ENCODE results near the gene SMIM33. TPM values are rescaled to one million over a fixed set of nuclear protein-coding genes. Genes with fewer than 3 reads are reported as not detected.
A peak's percentile ranks its signal among the peaks of the same experiment; 100 is the strongest.
"Not testable (repeated sequence)": the region's sequence is repeated elsewhere in the genome, so short reads cannot be mapped to it uniquely, and the experiment has no call there.

The SMIM33 gene
- total RNA-seq: 1 to 10 TPM; 1.5 TPM

DNA sequence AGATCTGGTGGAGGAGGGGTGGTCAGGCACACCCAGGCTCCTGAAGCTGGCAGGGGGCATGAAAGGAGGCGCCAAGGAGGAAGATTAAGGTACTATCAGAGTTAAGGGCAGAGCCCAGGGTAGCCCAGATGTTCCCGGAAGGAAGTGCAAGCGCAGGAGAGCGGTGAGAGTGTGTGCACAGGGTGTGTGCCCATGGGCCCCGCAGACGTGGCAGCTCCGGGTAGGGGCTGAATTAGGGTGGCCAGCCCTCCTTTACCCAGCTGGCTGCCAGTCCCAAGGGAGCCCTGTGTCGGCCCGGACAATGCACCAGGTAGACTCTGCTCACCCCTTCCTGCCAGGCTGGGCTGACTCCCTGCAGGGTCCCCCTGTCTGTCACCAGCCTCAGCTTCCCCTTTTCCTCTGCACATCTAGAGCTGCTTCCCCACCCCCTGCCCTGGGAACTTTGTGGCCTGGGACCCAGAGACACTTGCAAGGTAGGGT lies at the start of gene SMIM33:
SMIM33 (plus strand) TSS at position 184 of the 480 bp plus-strand sequence; CDS start at position 302, 118 bp downstream.
- Mint-ChIP-seq H3K9me3 (no peaks in the 10 kb centered on the region), H3K27ac (peak within 1 kb of the TSS; percentile 93), H3K27me3 (no peaks in the 10 kb centered on the region), H3K4me3 (peak within 1 kb of the TSS; percentile 81), H3K36me3 (peaks cover 12% of the 10 kb centered on the region), H3K4me1 (ENCODE audit: low read depth) (peaks cover 74% of the 10 kb centered on the region)
- POLR2A ChIA-PET: interaction anchor here (0.7 to 5.0 kb wide), 10 partner anchors 9 to 48 kb away, joined by 3 to 50 read pairs (median 6); partner anchors contain the start of genes ECSCR and STING1
- CTCF ChIA-PET: interaction anchor here (1.0 to 2.0 kb wide), 8 partner anchors 10 to 50 kb away, joined by 3 to 10 read pairs (median 5); partner anchors contain the start of genes DNAJC18 and STING1
- intact Hi-C loops (cut with micrococcal nuclease): loop anchor here (2.0 to 5.0 kb wide), 2 partner anchors 41 to 48 kb away; no protein-coding TSS in a partner anchor
- DNase-seq: peak; percentile 63

DNA sequence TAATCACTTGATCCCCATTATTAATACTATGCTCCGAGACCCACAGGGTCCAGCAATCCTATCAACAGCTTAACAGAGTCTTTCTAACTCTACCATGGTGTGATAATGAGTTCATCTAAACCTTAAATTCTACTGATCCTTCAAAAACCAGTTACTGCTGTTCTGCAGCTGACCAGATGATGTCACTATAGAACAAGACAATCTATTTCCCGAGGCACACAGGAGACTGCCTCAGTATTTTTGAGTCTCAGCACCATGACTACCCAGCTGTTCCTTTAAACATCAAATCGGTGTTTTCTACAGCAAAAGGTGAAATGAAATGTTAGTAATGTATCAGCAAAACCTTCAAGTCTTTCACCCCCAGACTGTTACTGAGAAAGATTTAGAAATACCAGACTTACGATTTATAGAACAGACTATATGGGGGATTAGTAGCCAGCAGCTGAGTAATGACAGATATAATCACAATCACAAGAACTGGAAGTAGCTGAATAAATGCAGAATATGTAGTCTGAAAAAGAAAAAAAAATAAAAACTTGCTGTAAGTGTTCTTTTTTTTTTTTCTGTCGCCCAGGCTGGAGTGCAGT lies 48.4 kb upstream of the SMIM33 start:
- CTCF ChIA-PET: interaction anchor here (0.6 to 13.6 kb wide), 36 partner anchors 8 to 440 kb away, joined by 3 to 443 read pairs (median 6); partner anchors contain the start of genes DNAJC18, SMIM33, SPATA24 and STING1
- Mint-ChIP-seq H3K27ac (peak overlapping the region; percentile 83), H3K4me3 (no peak overlapping the region), H3K9me3 (no peaks in the 10 kb centered on the region), H3K4me1 (ENCODE audit: low read depth) (peaks cover 10% of the 10 kb centered on the region), H3K27me3 (no peaks in the 10 kb centered on the region), H3K36me3 (peaks cover 61% of the 10 kb centered on the region)
- DNase-seq: peak; percentile 50
- intact Hi-C loops (cut with micrococcal nuclease): loop anchor here (1.0 to 5.0 kb wide), 6 partner anchors 25 to 345 kb away; partner anchors contain the start of genes SMIM33 and STING1
- POLR2A ChIA-PET: interaction anchor here (0.6 to 2.1 kb wide), 11 partner anchors 15 to 351 kb away, joined by 3 to 27 read pairs (median 5); partner anchors contain the start of genes DNAJC18, SMIM33 and STING1

DNA sequence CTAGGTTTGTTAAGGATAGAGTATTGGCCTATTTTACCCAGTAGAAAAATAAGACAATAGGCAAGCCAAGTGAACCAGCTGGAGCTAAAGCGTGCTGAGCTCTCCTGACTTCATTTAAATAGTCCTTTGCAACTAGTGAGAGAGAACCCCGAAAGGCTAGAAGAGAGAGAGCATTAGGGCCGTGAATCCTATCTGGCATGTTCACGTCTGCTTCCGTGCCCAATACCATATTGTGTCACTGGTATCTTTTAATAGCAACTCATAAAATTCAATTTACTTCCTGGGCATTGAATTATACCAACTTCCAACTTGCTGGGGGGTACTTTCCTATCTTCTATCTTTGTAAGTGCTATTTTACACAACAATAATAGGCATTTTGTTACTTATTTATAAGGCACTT lies 45.3 kb upstream of the SMIM33 start:
- H3K9me3 Mint-ChIP-seq: no peaks in the 10 kb centered on the region
- H3K4me1 Mint-ChIP-seq (ENCODE audit: low read depth): peaks cover 13% of the 10 kb centered on the region
- H3K27ac Mint-ChIP-seq: no peak overlapping the region
- H3K27me3 Mint-ChIP-seq: no peaks in the 10 kb centered on the region
- ChIA-PET CTCF (interaction anchor here (0.6 to 13.6 kb wide), 5 partner anchors 9 to 90 kb away, joined by 3 to 443 read pairs (median 3); partner anchors contain the start of gene DNAJC18), POLR2A (no interaction called here)
- H3K4me3 Mint-ChIP-seq: no peak overlapping the region
- no peak for DNase-seq
- intact Hi-C loops (cut with micrococcal nuclease): no loop called here
- H3K36me3 Mint-ChIP-seq: peaks cover 51% of the 10 kb centered on the region

- CTCF ChIA-PET: interaction anchor here (0.7 to 13.6 kb wide), 4 partner anchors 13 to 207 kb away, joined by 3 to 443 read pairs (median 3); partner anchors contain the start of gene DNAJC18
- H3K4me1 Mint-ChIP-seq (ENCODE audit: low read depth): peaks cover 16% of the 10 kb centered on the region
- peaks cover 46% of the 10 kb centered on the region for H3K36me3 Mint-ChIP-seq
- intact Hi-C loops (cut with micrococcal nuclease): no loop called here
- POLR2A ChIA-PET: no interaction called here
- H3K4me3 Mint-ChIP-seq: no peak overlapping the region
- no peaks in the 10 kb centered on the region for H3K9me3 Mint-ChIP-seq
- H3K27ac Mint-ChIP-seq: no peak overlapping the region
- H3K27me3 Mint-ChIP-seq: no peaks in the 10 kb centered on the region
- no peak for DNase-seq
Measured at GRCh38 chr5:139426203-139426885, 44.5 kb upstream of the SMIM33 start.

DNA sequence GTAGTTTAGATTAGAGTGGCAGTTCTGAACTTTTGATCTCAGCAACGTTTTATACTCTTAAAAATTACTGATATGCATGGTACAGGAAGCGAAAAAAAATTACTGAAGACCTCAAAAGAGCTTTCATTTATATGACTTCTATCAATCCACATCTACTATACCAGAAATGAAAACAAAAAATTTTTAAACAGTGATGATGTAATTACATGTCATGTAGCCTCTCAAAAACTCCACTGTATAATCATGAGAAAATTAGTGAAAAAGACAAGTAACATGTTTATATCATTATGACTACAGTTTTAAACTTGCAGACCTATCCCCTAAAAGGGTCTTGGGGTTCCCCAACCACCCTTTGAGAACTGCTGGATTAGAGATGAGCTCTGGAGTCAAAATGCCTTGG lies 40.8 kb upstream of the SMIM33 start:
- ChIA-PET POLR2A (interaction anchor here (0.6 to 2.4 kb wide), 5 partner anchors 9 to 51 kb away, joined by 3 to 9 read pairs (median 4); partner anchors contain the start of genes DNAJC18 and SMIM33), CTCF (interaction anchor here (0.6 to 3.7 kb wide), 7 partner anchors 9 to 840 kb away, joined by 3 to 21 read pairs (median 3); partner anchors contain the start of gene DNAJC18)
- intact Hi-C loops (cut with micrococcal nuclease): no loop called here
- H3K36me3 Mint-ChIP-seq: peaks cover 30% of the 10 kb centered on the region
- no peak overlapping the region for H3K4me3 Mint-ChIP-seq
- peaks cover 11% of the 10 kb centered on the region for H3K4me1 Mint-ChIP-seq (ENCODE audit: low read depth)
- H3K27me3 Mint-ChIP-seq: no peaks in the 10 kb centered on the region
- peak overlapping the region; percentile 69 for H3K27ac Mint-ChIP-seq
- DNase-seq: no peak
- H3K9me3 Mint-ChIP-seq: no peaks in the 10 kb centered on the region

DNA sequence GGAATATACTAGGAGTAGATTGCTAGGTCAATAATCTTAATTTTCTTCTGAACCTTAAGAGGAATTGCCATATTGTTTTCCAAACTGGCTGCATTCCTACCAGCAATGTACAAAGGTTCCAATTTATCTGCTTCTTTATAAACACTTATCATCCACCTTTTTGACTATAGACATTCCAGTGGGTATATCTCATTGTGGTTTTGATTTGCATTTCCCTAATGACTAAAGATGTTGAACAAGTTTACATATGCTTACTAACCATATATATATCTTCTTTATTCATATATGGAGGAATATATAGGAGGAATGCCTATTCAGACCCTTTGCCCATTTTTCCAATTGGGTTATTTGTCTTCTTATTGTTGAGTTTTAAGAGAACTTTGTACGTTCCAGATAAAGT lies 39.1 kb upstream of the SMIM33 start:
- peaks cover 22% of the 10 kb centered on the region for H3K36me3 Mint-ChIP-seq
- DNase-seq: no peak
- peak overlapping the region; percentile 15 for H3K27ac Mint-ChIP-seq
- ChIA-PET POLR2A (interaction anchor here (1.6 kb wide), 1 partner anchor 28 kb away, joined by 3 read pairs; no protein-coding TSS in a partner anchor), CTCF (interaction anchor here (2.5 to 3.5 kb wide), 2 partner anchors 9 to 81 kb away, joined by 11 to 13 read pairs; no protein-coding TSS in a partner anchor)
- H3K27me3 Mint-ChIP-seq: no peaks in the 10 kb centered on the region
- H3K4me1 Mint-ChIP-seq (ENCODE audit: low read depth): peaks cover 11% of the 10 kb centered on the region
- intact Hi-C loops (cut with micrococcal nuclease): no loop called here
- no peaks in the 10 kb centered on the region for H3K9me3 Mint-ChIP-seq
- no peak overlapping the region for H3K4me3 Mint-ChIP-seq

DNA sequence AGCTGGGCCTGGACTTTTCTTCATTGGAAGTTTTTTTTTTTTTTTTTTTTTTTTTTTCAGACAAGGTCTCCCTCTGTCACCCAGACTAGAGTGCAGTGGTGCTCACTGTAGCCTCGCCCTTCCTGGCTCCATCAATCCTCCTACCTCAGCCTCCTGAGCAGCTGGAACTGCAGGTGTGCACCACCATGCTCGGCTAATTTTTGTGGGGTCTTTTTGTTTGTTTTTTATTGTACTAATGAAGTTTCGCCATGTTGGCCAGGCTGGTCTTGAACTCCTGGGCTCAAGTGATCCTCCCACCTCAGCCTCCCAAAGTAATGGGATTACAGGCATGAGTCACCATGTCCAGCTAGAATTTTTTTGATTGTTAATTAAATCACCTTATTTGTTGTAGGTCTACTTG lies 35.1 kb upstream of the SMIM33 start:
- POLR2A ChIA-PET: interaction anchor here (0.9 to 5.1 kb wide), 6 partner anchors 12 to 78 kb away, joined by 3 to 79 read pairs (median 30); partner anchors contain the start of genes SMIM33 and STING1
- CTCF ChIA-PET: interaction anchor here (2.1 to 5.8 kb wide), 5 partner anchors 12 to 77 kb away, joined by 10 to 51 read pairs (median 29); partner anchors contain the start of genes SMIM33 and STING1
- intact Hi-C loops (cut with micrococcal nuclease): loop anchor here (5.0 kb wide), 1 partner anchor 77 kb away; no protein-coding TSS in a partner anchor

DNA sequence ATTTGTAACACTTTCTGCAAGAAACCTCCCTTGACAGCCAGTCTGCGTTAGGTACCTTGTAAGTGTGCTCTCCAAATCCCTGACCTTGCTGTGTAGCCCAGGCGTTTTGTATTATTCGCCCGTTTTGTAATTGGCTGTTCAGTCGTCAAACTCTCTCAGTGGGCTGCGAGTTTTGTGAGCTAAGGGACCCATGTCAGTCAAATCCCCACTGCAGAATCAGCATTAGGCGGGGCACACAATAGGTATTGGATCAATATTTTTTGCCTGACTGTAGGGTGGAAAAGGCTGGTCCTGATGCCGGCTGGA lies 32.1 kb upstream of the SMIM33 start:
- POLR2A ChIA-PET: interaction anchor here (0.7 to 5.1 kb wide), 13 partner anchors 8 to 73 kb away, joined by 4 to 79 read pairs (median 8); partner anchors contain the start of genes SPATA24 and STING1
- Mint-ChIP-seq H3K9me3 (no peaks in the 10 kb centered on the region), H3K36me3 (peaks cover 26% of the 10 kb centered on the region), H3K27ac (peak overlapping the region; percentile 99), H3K4me3 (peak overlapping the region; percentile 98), H3K4me1 (ENCODE audit: low read depth) (peaks cover 56% of the 10 kb centered on the region), H3K27me3 (no peaks in the 10 kb centered on the region)
- CTCF ChIA-PET: interaction anchor here (1.0 to 5.8 kb wide), 10 partner anchors 9 to 78 kb away, joined by 3 to 51 read pairs (median 10); partner anchors contain the start of genes SMIM33, SPATA24 and STING1
- intact Hi-C loops (cut with micrococcal nuclease): loop anchor here (1.0 to 5.0 kb wide), 9 partner anchors 9 to 864 kb away; partner anchors contain the start of genes HSPA9, SIL1, SPATA24 and STING1
- DNase-seq: no peak

More for the DNA sequence above, 35.1 kb upstream of the SMIM33 start:
- no peak overlapping the region for H3K27ac Mint-ChIP-seq
- H3K36me3 Mint-ChIP-seq: peaks cover 26% of the 10 kb centered on the region
- peaks cover 34% of the 10 kb centered on the region for H3K4me1 Mint-ChIP-seq (ENCODE audit: low read depth)
- no peak overlapping the region for H3K4me3 Mint-ChIP-seq
- no peak for DNase-seq
- H3K9me3 Mint-ChIP-seq: no peaks in the 10 kb centered on the region
- no peaks in the 10 kb centered on the region for H3K27me3 Mint-ChIP-seq

GRCh38 chr5:139439013-139439903 lies 31.5 kb upstream of the SMIM33 start, which contains the start of gene DNAJC18:
Gene DNAJC18 (minus strand): TSS chr5:139439525. CDS start chr5:139439445, 80 bp downstream.
- no peaks in the 10 kb centered on the region for H3K9me3 Mint-ChIP-seq
- peak within 1 kb of the TSS; percentile 98 for H3K4me3 Mint-ChIP-seq
- POLR2A ChIA-PET: interaction anchor here (0.7 to 5.1 kb wide), 15 partner anchors 8 to 124 kb away, joined by 3 to 79 read pairs (median 8); partner anchors contain the start of genes SPATA24 and STING1
- H3K27ac Mint-ChIP-seq: peak within 1 kb of the TSS; percentile 99
- H3K4me1 Mint-ChIP-seq (ENCODE audit: low read depth): peaks cover 62% of the 10 kb centered on the region
- H3K36me3 Mint-ChIP-seq: peaks cover 26% of the 10 kb centered on the region
- DNase-seq: peak; percentile 96
- H3K27me3 Mint-ChIP-seq: no peaks in the 10 kb centered on the region
- intact Hi-C loops (cut with micrococcal nuclease): loop anchor here (1.0 to 5.0 kb wide), 9 partner anchors 8 to 864 kb away; partner anchors contain the start of genes HSPA9, SIL1, SPATA24 and STING1
- CTCF ChIA-PET: interaction anchor here (0.7 to 5.8 kb wide), 12 partner anchors 9 to 77 kb away, joined by 3 to 51 read pairs (median 10); partner anchors contain the start of genes SMIM33, SPATA24 and STING1

GRCh38 chr5:139440416-139440815 lies 30.4 kb upstream of the SMIM33 start:
- Mint-ChIP-seq H3K27ac (peak overlapping the region; percentile 99), H3K36me3 (peaks cover 21% of the 10 kb centered on the region), H3K4me1 (ENCODE audit: low read depth) (peaks cover 70% of the 10 kb centered on the region), H3K4me3 (peak overlapping the region; percentile 98)
- ChIA-PET CTCF (interaction anchor here (1.0 to 5.3 kb wide), 3 partner anchors 18 to 72 kb away, joined by 3 to 51 read pairs (median 29); no protein-coding TSS in a partner anchor), POLR2A (interaction anchor here (0.7 to 5.1 kb wide), 5 partner anchors 7 to 71 kb away, joined by 4 to 65 read pairs (median 23); no protein-coding TSS in a partner anchor)
- H3K27me3 Mint-ChIP-seq; intact Hi-C loops (cut with micrococcal nuclease); DNase-seq; H3K9me3 Mint-ChIP-seq: not testable (repeated sequence)

Measured in activated CD4-positive, alpha-beta memory T cell treated with anti-CD3 and anti-CD28 coated beads for 36 hours (primary cell).